CD14-positive monocyte (primary cell): ENCODE measurements around the gene PHC2. TPM values are rescaled to one million over a fixed set of nuclear protein-coding genes. Genes with fewer than 3 reads are reported as not detected.

Experiments
- DNase-seq, 3 donors: peaks; one replicate each; pipeline ENCODE4 v3.0.0-alpha.2; 2011 to 2022
- H2AFZ ChIP-seq: 2 replicates; pipeline ENCODE4 v1.6.0; 2012; ENCODE audit warnings: mild to moderate bottlenecking, low read depth, low read length, inconsistent platforms; ENCODE audit not compliant: insufficient read depth, poor library complexity, severe bottlenecking
- H3K27ac ChIP-seq, 2 donors: 1 replicate in 1 of 2; 2 replicates in 1 of 2; pipeline ENCODE4 v1.5.1; 2012 to 2013; ENCODE audit warnings: low read length in 2 of 2, control low read depth in 1 of 2, inconsistent platforms in 1 of 2, low read depth in 1 of 2, mild to moderate bottlenecking in 1 of 2
- H3K27me3 ChIP-seq, 2 donors: one replicate each; pipeline versions ENCODE4 v1.6.0 to v1.6.1; 2011 to 2013; ENCODE audit warnings: low read length in 2 of 2; ENCODE audit not compliant: control insufficient read depth in 2 of 2, insufficient read depth in 2 of 2
- H3K36me3 ChIP-seq, 2 donors: replicated peaks in 1 of 2; 1 replicate in 1 of 2; 2 replicates in 1 of 2; pipeline versions ENCODE4 v1.5.1 to v1.6.1; 2012 to 2013; ENCODE audit warnings: low read length in 2 of 2, control low read depth in 1 of 2, inconsistent platforms in 1 of 2, mild to moderate bottlenecking in 1 of 2; ENCODE audit not compliant: insufficient read depth in 2 of 2, control insufficient read depth in 1 of 2
- H3K4me1 ChIP-seq, 2 donors: 1 replicate in 1 of 2; 2 replicates in 1 of 2; pipeline versions ENCODE4 v1.5.1 to v1.6.1; 2012 to 2013; ENCODE audit warnings: low read length in 2 of 2, control low read depth in 1 of 2, inconsistent platforms in 1 of 2, mild to moderate bottlenecking in 1 of 2, moderate library complexity in 1 of 2; ENCODE audit not compliant: insufficient read depth in 2 of 2, control insufficient read depth in 1 of 2
- H3K4me2 ChIP-seq: replicated peaks from 2 replicates; pipeline ENCODE3; 2012; ENCODE audit warnings: low read length, moderate library complexity, mild to moderate bottlenecking; ENCODE audit not compliant: poor library complexity, severe bottlenecking; ENCODE audit errors: extremely low read depth
- H3K4me3 ChIP-seq, 3 experiments: fragments of 200-600 bp in 1 of 3; sonication (generic) in 1 of 3; replicated peaks in 1 of 3; 1 replicate in 2 of 3; 2 replicates in 1 of 3; pipeline ENCODE4 v1.5.1; 2011 to 2013; ENCODE audit warnings: low read length in 3 of 3, mild to moderate bottlenecking in 3 of 3, control low read depth in 2 of 3, low read depth in 2 of 3, inconsistent platforms in 1 of 3, moderate library complexity in 1 of 3
- H3K79me2 ChIP-seq: 2 replicates; pipeline ENCODE4 v1.6.0; 2012; ENCODE audit warnings: mild to moderate bottlenecking, control low read depth, inconsistent platforms, low read length, moderate library complexity; ENCODE audit not compliant: insufficient read depth
- H3K9ac ChIP-seq: 2 replicates; pipeline ENCODE4 v1.6.0; 2017; ENCODE audit warnings: low read length, mild to moderate bottlenecking; ENCODE audit not compliant: insufficient read depth, poor library complexity, severe bottlenecking
- H3K9me3 ChIP-seq, 2 donors: replicated peaks in 1 of 2; 1 replicate in 1 of 2; 2 replicates in 1 of 2; pipeline versions ENCODE4 v1.5.1 to v1.6.1; 2012 to 2013; ENCODE audit warnings: low read length in 2 of 2, control low read depth in 1 of 2; ENCODE audit not compliant: control insufficient read depth in 1 of 2, insufficient read depth in 1 of 2
- H4K20me1 ChIP-seq: 2 replicates; pipeline ENCODE4 v1.6.0; 2012; ENCODE audit warnings: mild to moderate bottlenecking, low read length, control low read depth, moderate library complexity; ENCODE audit not compliant: insufficient read depth
- H3K27ac Mint-ChIP-seq, 7 donors: one replicate each; pipeline ENCODE4 v1.8.0; 2020; ENCODE audit warnings: mild to moderate bottlenecking in 7 of 7, mixed read lengths in 7 of 7, moderate library complexity in 6 of 7, inconsistent platforms in 2 of 7
- H3K27me3 Mint-ChIP-seq, 3 donors: one replicate each; pipeline ENCODE4 v1.8.0; 2021 to 2022; ENCODE audit warnings: low read depth in 3 of 3, mild to moderate bottlenecking in 3 of 3, mixed read lengths in 3 of 3, moderate library complexity in 3 of 3, inconsistent platforms in 1 of 3
- H3K36me3 Mint-ChIP-seq, 2 donors: one replicate each; pipeline ENCODE4 v1.8.0; 2020; ENCODE audit warnings: mixed read lengths in 2 of 2, inconsistent platforms in 1 of 2, mild to moderate bottlenecking in 1 of 2
- H3K4me1 Mint-ChIP-seq: one replicate; pipeline ENCODE4 v1.8.0; 2020; ENCODE audit warnings: mild to moderate bottlenecking, mixed read lengths
- H3K4me3 Mint-ChIP-seq, 2 donors: one replicate each; pipeline ENCODE4 v1.8.0; 2020; ENCODE audit warnings: mild to moderate bottlenecking in 2 of 2, mixed read lengths in 2 of 2, moderate library complexity in 1 of 2
- H3K9me3 Mint-ChIP-seq, 7 donors: one replicate each; pipeline ENCODE4 v1.8.0; 2020 to 2022; ENCODE audit warnings: mixed read lengths in 7 of 7, mild to moderate bottlenecking in 6 of 7, moderate library complexity in 6 of 7, inconsistent platforms in 2 of 7
- WGBS: methylation state at CpG from one replicate; pipeline ENCODE4 v1.1.5; 2013; ENCODE audit warnings: missing lambda C conversion rate; ENCODE audit not compliant: insufficient coverage; 5-methylcytosine and 5-hydroxymethylcytosine counted together
- intact Hi-C, 2 donors: fragments of 100-400 bp; cut with micrococcal nuclease; formaldehyde crosslinking; loops; one replicate each; pipeline versions ENCODE4 v1.15.0 to v1.15.1; 2023
- polyA plus RNA-seq, 3 donors: library from polyadenylated mRNA; depleted of rRNA in 1 of 3; unstranded in 2 of 3; stranded (reverse) in 1 of 3; fragments of 300-500 nt in 2 of 3; fragments of >200 nt in 1 of 3; fragmentation: Illumina TruSeq in 2 of 3; gene quantifications; 1 replicate in 2 of 3; 2 replicates in 1 of 3; pipeline ENCODE4 v1.2.3, GENCODE V29; 2012 to 2021
- TF ChIP-seq, protein P1 (sequence below): fragments of 200-600 bp; IDR thresholded peaks from one replicate; pipeline ENCODE4 v1.8.0; 2022; ENCODE audit warnings: antibody characterized with exemption, mild to moderate bottlenecking

PHC2 gene
- polyA plus RNA-seq, 3 donors = 18.9 to 85.3 (median 53.1) TPM

DNA sequence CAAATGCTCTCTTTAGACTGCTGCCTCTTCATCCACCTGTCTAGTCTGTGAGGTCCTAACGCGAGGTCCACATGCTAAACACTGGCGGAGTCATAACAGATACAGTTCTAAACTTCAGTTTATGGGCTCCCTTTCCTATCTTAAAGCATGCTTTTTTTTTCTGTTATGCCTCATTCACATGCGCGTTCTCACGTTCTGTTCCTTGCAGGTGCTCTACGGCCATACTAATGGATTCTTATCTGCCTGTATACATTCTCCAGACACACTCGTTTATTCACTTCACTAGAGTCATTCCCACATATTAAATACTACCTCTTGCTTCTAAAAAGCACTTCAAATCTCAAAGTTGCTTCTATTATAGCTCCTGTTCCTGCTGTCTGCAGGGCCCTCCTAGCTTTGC, 38.7 kb downstream of the PHC2 start:
- Mint-ChIP-seq H3K27ac (no peak overlapping the region), H3K4me3 (no peak overlapping the region), H3K27me3 (peaks cover 0 to 3% (median 0%) of the 10 kb centered on the region in 3 donors), H3K9me3 (no peaks in the 10 kb centered on the region), H3K36me3 (no peaks in the 10 kb centered on the region), H3K4me1 (peaks cover 22% of the 10 kb centered on the region)
- H3K9me3 ChIP-seq = no peaks in the 10 kb centered on the region
- H3K79me2 ChIP-seq = no peaks in the 10 kb centered on the region
- H3K36me3 ChIP-seq = no peaks in the 10 kb centered on the region
- WGBS = 98% methylated on average over 8 of the region's 8 CpGs
- no peak overlapping the region for H2AFZ ChIP-seq
- no peak overlapping the region for H3K27ac ChIP-seq
- intact Hi-C loops = no loop called here
- H3K4me1 ChIP-seq = no peaks in the 10 kb centered on the region
- H3K9ac ChIP-seq = no peak overlapping the region
- no peak overlapping the region for H3K4me3 ChIP-seq
- no peaks in the 10 kb centered on the region for H3K27me3 ChIP-seq
- DNase-seq = no peak
- H4K20me1 ChIP-seq = no peaks in the 10 kb centered on the region
- TF ChIP-seq, protein P1, sequence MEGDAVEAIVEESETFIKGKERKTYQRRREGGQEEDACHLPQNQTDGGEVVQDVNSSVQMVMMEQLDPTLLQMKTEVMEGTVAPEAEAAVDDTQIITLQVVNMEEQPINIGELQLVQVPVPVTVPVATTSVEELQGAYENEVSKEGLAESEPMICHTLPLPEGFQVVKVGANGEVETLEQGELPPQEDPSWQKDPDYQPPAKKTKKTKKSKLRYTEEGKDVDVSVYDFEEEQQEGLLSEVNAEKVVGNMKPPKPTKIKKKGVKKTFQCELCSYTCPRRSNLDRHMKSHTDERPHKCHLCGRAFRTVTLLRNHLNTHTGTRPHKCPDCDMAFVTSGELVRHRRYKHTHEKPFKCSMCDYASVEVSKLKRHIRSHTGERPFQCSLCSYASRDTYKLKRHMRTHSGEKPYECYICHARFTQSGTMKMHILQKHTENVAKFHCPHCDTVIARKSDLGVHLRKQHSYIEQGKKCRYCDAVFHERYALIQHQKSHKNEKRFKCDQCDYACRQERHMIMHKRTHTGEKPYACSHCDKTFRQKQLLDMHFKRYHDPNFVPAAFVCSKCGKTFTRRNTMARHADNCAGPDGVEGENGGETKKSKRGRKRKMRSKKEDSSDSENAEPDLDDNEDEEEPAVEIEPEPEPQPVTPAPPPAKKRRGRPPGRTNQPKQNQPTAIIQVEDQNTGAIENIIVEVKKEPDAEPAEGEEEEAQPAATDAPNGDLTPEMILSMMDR = no peak
- no peak overlapping the region for H3K4me2 ChIP-seq

DNA sequence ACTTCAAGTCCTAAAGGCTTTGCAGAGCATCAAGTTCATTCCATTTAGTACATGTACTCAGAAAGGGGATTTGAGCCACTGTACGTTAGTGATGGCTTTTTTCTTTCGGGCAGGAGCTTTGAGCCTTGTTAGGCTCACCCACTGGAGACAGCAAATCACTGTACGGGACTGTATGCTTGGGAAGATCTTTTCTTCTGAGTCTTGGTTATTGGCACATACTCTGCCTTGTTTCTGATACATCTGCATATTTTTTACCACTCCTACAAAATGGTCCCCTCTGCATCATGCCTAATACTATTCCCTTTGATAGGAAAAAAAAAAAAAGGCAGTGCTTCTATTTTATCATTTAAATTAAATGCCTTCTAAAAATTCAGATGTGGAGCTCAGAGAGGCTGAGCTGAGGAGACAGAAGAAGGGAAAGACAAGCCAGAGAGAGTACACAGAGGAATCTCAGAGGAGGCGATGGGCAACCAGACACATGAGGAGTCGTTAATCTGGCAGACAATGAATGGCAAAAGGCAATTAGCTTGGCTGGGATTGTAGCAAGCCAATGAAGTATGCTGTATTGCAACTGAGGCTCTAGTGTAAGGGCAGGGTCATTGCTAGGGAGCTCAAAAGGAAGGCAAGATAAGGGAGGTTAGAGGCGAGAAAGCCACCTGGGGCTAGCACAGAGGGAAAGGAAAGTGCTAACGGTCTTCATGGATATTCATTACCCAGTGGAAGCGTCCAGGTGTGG, 39.4 kb downstream of the PHC2 start:
- H3K9me3 ChIP-seq = no peaks in the 10 kb centered on the region
- intact Hi-C loops = no loop called here
- TF ChIP-seq, protein P1 = no peak
- Mint-ChIP-seq H3K36me3 (no peaks in the 10 kb centered on the region), H3K27me3 (peaks cover 0 to 3% (median 0%) of the 10 kb centered on the region in 3 donors), H3K9me3 (no peaks in the 10 kb centered on the region), H3K4me3 (no peak overlapping the region), H3K4me1 (peaks cover 15% of the 10 kb centered on the region), H3K27ac (no peak overlapping the region)
- H3K27ac ChIP-seq = no peak overlapping the region
- no peak overlapping the region for H2AFZ ChIP-seq
- no peaks in the 10 kb centered on the region for H3K4me1 ChIP-seq
- H3K9ac ChIP-seq = no peak overlapping the region
- no peaks in the 10 kb centered on the region for H3K27me3 ChIP-seq
- 98% methylated on average over 5 of the region's 8 CpGs for WGBS
- no peak overlapping the region for H3K4me3 ChIP-seq
- no peaks in the 10 kb centered on the region for H3K36me3 ChIP-seq
- H4K20me1 ChIP-seq = no peaks in the 10 kb centered on the region
- no peaks in the 10 kb centered on the region for H3K79me2 ChIP-seq
- no peak for DNase-seq
- no peak overlapping the region for H3K4me2 ChIP-seq
